NCI-H1436 (cell line): ENCODE data around the gene PER2.
A peak's percentile ranks its signal among the peaks of the same experiment; 100 is the strongest.

Source experiments
- DNase-seq: peaks from one replicate; lab custom pipeline; 2025; lab: John Stamatoyannopoulos, UW

PER2 gene

GRCh38 chr2:238226698-238227586 lies 61.5 kb downstream of the PER2 start:
- DNase-seq = no peak

- no peak for DNase-seq
Observed at GRCh38 chr2:238225911-238226697, 62.3 kb downstream of the PER2 start.

DNA sequence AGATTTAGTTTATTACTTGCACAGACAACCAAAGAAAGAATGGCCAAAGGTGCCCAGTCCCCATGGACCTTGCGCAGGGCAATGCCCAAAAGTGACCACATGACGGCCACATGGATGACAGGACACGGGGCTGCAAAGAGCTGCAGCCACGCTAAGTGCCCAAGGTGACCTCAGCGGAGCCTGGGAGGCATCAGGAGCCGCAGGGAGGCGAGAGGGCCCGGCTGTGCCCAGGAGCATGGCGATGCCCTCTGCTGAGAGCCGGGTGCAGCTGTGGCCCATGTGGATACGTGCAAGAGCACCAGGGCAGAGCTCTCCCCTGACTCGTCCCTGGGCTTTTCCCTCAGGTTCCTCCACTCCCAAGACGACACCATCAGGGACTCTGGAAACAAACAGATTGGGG lies 63.3 kb downstream of the PER2 start:
- no peak for DNase-seq

DNA sequence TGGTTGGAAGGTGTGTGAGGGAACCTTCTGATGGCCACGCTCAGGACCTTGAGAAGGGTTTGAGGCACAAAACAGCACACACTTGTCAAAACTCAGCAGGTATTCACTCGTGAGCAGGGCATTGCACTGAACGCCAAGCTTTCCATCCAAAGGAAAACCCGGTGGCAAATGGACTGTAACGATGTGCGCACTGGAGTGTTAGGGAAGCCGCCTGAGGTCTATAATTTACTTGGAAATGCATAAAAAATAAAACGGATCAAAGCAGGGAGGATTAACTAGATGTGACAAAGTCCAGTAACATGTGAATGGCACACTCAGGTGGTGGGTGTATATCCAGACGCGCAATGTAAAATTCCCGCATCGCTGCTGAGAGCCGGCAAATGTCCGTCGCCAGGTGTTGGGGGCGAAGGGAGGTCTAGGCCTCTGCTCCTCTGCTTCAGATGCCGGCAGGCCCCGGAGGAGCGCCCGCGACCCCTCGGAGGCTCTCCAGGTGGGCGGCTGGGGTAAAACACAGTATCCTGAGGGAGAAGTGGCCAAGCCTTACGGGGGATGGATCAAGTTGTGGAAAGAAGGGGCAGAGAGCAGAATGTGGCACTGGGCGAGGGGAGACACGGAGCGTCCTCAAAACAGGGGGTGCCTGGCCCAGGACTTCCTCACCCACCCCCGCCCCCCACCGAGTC lies 63.9 kb downstream of the PER2 start:
- no peak for DNase-seq

- DNase-seq = no peak
Observed at GRCh38 chr2:238220892-238221521, 67.4 kb downstream of the PER2 start.

DNA sequence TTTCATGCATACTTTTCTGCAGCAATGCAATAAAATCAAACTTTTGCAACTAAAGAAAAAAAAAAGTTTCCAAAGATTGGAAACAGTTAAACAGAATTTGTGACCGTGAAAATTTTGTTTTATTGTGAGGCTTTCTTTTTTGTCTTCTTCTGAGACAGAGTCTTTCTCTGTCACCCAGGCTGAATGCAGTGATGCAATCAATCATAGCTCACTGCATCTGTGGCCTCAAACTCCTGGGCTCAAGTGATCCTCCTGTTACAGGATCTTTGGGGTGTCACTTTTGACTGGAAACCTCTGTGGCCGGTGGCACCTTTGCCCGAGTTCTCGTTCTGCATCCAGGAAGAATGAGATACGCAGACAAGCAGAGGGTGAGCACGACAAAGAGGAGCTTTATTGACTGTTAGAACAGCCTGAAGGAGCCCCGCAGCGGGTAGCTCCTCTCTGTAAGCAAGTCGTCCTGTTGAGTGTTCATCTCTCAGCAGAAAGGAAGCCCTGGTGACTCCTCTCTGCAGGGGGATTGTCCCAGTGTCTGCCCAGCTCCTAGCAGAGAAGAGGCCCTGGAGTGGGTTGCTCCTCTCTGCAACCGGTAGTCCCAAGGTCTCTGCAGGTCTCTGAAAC lies 68.0 kb downstream of the PER2 start:
- DNase-seq = no peak

DNA sequence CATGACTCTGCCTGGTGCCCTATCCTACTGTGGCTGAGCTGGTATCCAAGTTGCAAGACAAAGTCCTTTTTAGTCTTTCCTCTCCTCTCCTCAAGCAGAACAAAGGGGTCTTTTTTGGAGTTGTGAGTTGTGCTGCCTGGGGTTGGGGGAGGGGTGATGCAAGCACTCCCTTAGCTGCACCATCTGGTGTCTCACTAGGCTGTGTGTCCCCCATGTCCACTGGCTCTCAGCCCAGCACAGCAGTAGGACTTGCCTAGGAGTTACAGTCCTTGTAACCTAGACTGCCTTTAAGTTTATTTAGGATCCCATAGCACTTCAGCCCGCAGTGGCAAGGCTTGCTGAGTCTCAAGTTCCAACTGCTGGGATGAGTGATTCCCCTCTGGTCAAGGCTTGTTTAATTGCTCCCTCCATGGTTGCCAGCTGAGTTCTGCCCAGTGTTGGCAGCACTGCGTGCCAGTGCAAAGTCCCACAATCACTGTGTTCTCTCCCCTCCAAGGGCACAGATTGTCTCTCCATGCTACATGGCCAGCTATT lies 71.7 kb downstream of the PER2 start:
- DNase-seq = no peak

DNA sequence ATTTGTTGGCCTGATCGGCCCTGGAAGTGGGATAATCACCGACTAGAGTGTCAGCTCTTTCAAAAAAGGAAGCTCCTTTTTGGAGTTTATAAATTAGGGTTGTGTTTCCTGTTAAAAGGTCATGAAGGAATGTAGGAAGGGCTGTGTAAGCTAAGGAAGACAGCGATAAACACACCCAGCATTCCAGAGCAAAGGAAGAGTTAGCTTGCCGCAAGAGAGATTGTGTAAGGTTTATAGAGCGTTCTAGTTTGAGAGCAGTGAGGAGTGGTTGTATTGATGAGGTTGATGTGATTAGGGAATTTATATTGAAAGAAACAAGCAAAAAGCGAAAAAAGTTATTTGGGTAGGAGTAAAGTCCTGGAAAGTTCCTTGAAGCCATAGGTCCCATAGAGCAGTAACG lies 81.4 kb downstream of the PER2 start:
- no peak for DNase-seq

DNA sequence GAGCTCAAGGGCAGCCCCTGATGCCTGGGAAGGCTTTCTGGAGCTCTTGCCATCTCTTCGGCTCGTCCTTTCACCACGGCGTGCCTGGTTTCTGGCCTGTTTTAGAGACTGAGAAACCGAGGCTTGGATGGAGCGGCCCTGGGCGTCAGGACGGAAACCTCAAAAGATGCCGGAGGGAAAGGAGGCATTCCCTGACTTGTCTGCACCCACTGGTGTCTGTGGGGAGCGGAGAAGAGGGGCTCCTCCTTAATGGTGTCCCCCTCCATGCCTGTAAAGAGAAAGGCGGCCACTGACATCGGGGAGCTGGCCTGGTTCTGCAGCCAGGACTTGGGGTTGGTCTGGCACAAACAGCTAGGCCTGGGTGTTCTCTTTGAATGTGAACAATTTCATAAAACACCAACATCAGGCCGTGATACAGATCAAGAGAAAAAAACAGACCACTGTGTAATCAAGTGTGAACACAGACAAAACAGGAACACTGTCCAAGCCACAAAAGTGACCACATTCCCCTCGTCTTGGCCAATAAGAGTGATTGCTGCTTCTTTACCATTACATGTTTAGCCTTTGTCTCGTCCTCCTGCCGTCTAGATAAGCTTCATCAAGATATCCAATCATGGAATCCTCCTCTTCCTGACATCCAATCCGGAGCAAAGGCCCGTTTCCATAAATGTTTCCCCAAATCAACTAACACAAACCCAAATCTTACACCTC lies 84.3 kb downstream of the PER2 start:
- DNase-seq = peak; percentile 63

- DNase-seq = peak; percentile 87
Observed at GRCh38 chr2:238203094-238203972, 85.1 kb downstream of the PER2 start, which contains the start of gene ILKAP. Gene ILKAP, minus strand, starts transcription at chr2:238203695. Its CDS starts 142 bp downstream, at chr2:238203553.

DNA sequence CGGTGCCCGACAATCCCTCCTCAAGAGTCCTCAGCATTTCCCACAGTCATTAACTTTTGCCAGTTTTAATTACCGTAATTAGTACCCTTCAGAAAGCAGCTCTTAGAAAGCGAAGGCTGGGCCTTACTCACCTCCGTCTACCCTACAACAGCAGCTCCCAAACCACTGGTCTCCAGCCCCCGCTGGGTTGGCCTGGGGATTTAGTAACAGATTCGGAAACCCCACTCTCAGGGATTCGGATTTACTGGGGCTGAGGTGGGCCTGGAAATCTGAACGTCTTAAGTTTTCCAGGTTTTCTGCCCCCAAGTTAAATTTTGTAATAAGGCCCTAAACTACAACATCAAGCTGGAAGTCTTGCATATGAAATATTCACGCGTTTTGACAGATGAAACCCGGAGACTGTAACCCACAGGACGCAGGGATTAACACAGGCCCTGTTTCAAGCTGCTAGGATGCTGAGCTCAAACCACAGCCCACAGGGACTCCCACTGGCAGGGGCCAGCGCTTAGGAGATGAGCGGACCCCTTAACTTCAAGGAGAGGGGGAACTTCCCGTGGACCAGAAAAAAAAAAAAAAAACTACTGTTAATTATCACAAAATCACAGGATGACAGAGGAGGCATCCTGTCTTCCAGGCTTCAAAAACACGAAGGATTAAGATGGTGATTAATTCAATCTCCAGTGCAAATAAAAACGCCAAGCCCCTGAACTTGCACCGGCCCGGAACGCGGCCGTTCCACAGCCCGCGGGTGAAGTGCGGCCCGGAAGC lies 85.9 kb downstream of the PER2 start:
- no peak for DNase-seq
